ENCODE data around the gene CCDC181. TPM values are rescaled to one million over a fixed set of nuclear protein-coding genes. Genes with fewer than 3 reads are reported as not detected.

Gene CCDC181
- total and polyA plus RNA-seq, 4 donors, result 0.02 to 0.08 TPM; not detected in 2

DNA sequence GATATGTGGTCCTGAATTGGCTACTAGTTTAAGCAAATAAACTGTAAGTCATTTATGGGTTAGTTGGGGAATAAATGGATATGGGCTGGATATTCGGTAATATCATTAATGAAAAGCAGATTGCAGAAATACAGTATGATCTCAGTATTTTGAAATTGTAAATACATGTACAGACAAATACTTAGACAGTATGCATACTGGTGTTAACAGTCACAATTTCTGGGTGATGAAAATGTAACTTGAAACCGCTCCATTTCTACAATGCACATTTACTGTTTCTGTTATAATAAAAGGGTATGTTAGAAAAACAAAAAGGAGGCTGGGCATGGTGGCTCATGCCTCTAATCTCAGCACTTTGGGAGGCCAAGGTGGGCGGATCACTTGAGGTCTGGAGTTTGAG is 31.3 kb downstream of the CCDC181 start (continued):
- TF ChIP-seq, protein P1, sequence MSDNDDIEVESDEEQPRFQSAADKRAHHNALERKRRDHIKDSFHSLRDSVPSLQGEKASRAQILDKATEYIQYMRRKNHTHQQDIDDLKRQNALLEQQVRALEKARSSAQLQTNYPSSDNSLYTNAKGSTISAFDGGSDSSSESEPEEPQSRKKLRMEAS (IDR thresholded peaks at IDR 0.05), result no peak
- TF ChIP-seq, protein P2, sequence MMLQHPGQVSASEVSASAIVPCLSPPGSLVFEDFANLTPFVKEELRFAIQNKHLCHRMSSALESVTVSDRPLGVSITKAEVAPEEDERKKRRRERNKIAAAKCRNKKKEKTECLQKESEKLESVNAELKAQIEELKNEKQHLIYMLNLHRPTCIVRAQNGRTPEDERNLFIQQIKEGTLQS (IDR thresholded peaks at IDR 0.05), result no peak
- TF ChIP-seq HNF4A (conservative IDR thresholded peaks at IDR 0.05), result no peak
- TF ChIP-seq FOXA1 (IDR thresholded peaks at IDR 0.05), result no peak
- TF ChIP-seq TAF1 (conservative IDR thresholded peaks at IDR 0.05), result no peak
- no peak for TF ChIP-seq JUND (IDR thresholded peaks at IDR 0.05)
- TF ChIP-seq, protein P3, sequence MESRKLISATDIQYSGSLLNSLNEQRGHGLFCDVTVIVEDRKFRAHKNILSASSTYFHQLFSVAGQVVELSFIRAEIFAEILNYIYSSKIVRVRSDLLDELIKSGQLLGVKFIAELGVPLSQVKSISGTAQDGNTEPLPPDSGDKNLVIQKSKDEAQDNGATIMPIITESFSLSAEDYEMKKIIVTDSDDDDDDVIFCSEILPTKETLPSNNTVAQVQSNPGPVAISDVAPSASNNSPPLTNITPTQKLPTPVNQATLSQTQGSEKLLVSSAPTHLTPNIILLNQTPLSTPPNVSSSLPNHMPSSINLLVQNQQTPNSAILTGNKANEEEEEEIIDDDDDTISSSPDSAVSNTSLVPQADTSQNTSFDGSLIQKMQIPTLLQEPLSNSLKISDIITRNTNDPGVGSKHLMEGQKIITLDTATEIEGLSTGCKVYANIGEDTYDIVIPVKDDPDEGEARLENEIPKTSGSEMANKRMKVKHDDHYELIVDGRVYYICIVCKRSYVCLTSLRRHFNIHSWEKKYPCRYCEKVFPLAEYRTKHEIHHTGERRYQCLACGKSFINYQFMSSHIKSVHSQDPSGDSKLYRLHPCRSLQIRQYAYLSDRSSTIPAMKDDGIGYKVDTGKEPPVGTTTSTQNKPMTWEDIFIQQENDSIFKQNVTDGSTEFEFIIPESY (IDR thresholded peaks at IDR 0.05), result no peak

DNA sequence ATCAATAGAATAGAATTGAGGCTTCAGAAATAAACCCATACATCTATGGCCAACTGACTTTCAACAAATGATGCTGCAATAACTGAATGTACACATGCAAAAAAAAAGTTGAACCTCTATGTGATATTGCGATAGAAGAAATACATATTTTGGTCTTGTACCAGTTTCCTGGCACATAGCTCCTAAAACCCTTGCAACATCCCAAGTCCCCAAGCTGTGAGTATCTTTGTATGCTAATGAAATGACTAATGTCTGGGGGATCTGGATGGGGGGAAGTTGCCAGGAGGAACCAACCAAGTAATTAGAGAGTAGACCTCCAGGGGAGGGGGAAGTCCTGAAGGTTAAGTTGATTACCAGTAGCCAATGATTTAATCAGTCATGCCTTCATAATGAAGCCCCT is 34.9 kb downstream of the CCDC181 start:
- TF ChIP-seq TAF1 (conservative IDR thresholded peaks at IDR 0.05) (no peak), NR2F2 (IDR thresholded peaks at IDR 0.05) (no peak), RXRA (IDR thresholded peaks at IDR 0.05) (no peak), JUND (IDR thresholded peaks at IDR 0.05) (no peak), HNF4G (IDR thresholded peaks at IDR 0.05) (no peak), EGR1 (IDR thresholded peaks at IDR 0.05; ENCODE audit: low read depth in 2 of 2) (no peak), GABPA (IDR thresholded peaks at IDR 0.05 in 1 of 2, conservative IDR thresholded peaks at IDR 0.05 in 1 of 2) (no peak), YY1 (IDR thresholded peaks at IDR 0.05) (no peak), RAD21 (IDR thresholded peaks at IDR 0.05) (no peak), FOXA2 (IDR thresholded peaks at IDR 0.05) (no peak), HNF4A (conservative IDR thresholded peaks at IDR 0.05) (no peak)
- TF ChIP-seq, protein P2 (IDR thresholded peaks at IDR 0.05), result no peak
- TF ChIP-seq, protein P4, sequence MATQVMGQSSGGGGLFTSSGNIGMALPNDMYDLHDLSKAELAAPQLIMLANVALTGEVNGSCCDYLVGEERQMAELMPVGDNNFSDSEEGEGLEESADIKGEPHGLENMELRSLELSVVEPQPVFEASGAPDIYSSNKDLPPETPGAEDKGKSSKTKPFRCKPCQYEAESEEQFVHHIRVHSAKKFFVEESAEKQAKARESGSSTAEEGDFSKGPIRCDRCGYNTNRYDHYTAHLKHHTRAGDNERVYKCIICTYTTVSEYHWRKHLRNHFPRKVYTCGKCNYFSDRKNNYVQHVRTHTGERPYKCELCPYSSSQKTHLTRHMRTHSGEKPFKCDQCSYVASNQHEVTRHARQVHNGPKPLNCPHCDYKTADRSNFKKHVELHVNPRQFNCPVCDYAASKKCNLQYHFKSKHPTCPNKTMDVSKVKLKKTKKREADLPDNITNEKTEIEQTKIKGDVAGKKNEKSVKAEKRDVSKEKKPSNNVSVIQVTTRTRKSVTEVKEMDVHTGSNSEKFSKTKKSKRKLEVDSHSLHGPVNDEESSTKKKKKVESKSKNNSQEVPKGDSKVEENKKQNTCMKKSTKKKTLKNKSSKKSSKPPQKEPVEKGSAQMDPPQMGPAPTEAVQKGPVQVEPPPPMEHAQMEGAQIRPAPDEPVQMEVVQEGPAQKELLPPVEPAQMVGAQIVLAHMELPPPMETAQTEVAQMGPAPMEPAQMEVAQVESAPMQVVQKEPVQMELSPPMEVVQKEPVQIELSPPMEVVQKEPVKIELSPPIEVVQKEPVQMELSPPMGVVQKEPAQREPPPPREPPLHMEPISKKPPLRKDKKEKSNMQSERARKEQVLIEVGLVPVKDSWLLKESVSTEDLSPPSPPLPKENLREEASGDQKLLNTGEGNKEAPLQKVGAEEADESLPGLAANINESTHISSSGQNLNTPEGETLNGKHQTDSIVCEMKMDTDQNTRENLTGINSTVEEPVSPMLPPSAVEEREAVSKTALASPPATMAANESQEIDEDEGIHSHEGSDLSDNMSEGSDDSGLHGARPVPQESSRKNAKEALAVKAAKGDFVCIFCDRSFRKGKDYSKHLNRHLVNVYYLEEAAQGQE (IDR thresholded peaks at IDR 0.05), result no peak
- TF ChIP-seq, protein P1 (IDR thresholded peaks at IDR 0.05), result no peak
- TF ChIP-seq, protein P5, sequence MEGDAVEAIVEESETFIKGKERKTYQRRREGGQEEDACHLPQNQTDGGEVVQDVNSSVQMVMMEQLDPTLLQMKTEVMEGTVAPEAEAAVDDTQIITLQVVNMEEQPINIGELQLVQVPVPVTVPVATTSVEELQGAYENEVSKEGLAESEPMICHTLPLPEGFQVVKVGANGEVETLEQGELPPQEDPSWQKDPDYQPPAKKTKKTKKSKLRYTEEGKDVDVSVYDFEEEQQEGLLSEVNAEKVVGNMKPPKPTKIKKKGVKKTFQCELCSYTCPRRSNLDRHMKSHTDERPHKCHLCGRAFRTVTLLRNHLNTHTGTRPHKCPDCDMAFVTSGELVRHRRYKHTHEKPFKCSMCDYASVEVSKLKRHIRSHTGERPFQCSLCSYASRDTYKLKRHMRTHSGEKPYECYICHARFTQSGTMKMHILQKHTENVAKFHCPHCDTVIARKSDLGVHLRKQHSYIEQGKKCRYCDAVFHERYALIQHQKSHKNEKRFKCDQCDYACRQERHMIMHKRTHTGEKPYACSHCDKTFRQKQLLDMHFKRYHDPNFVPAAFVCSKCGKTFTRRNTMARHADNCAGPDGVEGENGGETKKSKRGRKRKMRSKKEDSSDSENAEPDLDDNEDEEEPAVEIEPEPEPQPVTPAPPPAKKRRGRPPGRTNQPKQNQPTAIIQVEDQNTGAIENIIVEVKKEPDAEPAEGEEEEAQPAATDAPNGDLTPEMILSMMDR (IDR thresholded peaks at IDR 0.05; ENCODE audit: low read depth, low read length, missing input control), result no peak
- TF ChIP-seq, protein P3 (IDR thresholded peaks at IDR 0.05), result no peak
- Histone ChIP-seq H3K27me3 (ENCODE audit: control insufficient read depth in 4 of 4, insufficient read depth in 4 of 4, low read length in 3 of 4) (no peaks in the 10 kb centered on the region), H3K4me1 (ENCODE audit: control insufficient read depth in 4 of 4, insufficient read depth in 4 of 4, low read length in 3 of 4) (no peaks in the 10 kb centered on the region), H3K9ac (ENCODE audit: low read depth in 1 of 2, low read length in 2 of 2) (no peak overlapping the region), H3K27ac (ENCODE audit: low read depth in 1 of 2, low read length in 2 of 2) (no peak overlapping the region), H3K4me3 (ENCODE audit: low read depth in 1 of 3, low read length in 3 of 3) (no peak overlapping the region), H3K9me3 (ENCODE audit: control insufficient read depth in 4 of 4, low read length in 3 of 4) (no peaks in the 10 kb centered on the region), H3K36me3 (ENCODE audit: control insufficient read depth in 4 of 4, insufficient read depth in 3 of 4, low read depth in 1 of 4, low read length in 3 of 4) (peaks cover 3 to 44% (median 32%) of the 10 kb centered on the region in 4 donors)
- no peak for DNase-seq (ENCODE audit: low spot score)
- WGBS, result 94% methylated on average over 1 of the region's 1 CpG

Measured in liver (tissue), 9 donors.